Activated gamma-delta T cell (primary cell): ENCODE results near the gene TAF11L8.
"Not testable (repeated sequence)": the region's sequence is repeated elsewhere in the genome, so short reads cannot be mapped to it uniquely, and the experiment has no call there.

Source experiments
- DNase-seq: peaks from one replicate; lab custom pipeline; 2025; lab: John Stamatoyannopoulos, UW
- total RNA-seq, 2 donors: gene quantifications; one replicate each; lab custom pipeline; 2026; lab: John Stamatoyannopoulos, UW

TAF11L8 gene
- total RNA-seq = 0 reads per million in 2 donors

DNA sequence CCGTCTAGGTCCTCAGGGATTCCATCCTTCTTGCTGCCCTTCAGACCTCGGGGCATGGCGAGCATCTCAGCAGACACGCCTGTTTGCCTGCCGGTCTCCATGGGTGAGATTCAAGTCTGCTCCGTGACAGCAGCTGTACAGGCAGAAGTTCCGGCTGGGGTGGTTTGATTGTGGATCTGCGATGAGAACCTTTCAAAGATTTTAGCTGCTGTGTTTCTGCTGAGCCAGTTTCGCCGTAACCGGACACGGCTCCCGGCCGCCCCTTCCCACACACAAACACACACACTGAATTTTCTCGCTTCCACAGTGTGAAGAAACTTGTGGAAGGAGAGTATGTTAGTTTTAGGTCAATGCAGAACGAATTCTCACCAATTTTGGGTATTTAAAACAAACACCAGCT is at the start of gene TAF11L8:
Gene TAF11L8 (minus strand): TSS at position 101 of the 400 bp plus-strand sequence.
- not testable (repeated sequence) for DNase-seq

DNA sequence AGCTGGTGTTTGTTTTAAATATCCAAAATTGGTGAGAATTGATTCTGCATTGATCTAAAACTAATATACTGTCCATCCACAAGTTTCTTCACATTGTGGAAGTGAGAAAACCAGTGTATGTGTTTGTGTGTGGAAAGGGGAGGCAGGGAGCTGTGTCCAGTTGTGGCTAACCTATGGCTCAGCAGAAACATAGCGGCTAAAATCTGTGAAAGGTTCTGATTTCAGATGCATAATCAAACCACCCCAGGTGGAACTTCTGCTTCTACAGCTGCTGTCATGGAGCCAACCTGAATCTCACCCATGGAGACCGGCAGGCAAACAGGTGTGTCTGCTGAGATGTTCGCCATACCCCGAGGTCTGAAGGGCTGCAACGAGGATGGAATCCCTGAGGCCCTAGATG is 43.4 kb upstream of the TAF11L8 start, which contains the start of gene TAF11L14:
Gene TAF11L14 (plus strand): TSS at position 301 of the 400 bp plus-strand sequence.
- DNase-seq = no peak

DNA sequence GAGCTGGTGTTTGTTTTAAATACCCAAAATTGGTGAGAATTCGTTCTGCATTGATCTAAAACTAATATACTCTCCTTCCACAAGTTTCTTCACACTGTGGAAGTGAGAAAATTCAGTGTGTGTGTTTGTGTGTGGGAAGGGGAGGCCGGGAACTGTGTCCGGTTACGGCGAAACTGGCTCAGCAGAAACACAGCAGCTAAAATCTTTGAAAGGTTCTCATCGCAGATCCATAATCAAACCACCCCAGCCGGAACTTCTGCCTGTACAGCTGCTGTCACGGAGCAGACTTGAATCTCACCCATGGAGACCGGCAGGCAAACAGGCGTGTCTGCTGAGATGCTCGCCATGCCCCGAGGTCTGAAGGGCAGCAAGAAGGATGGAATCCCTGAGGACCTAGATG is 41.0 kb upstream of the TAF11L8 start, which contains the start of gene TAF11L13:
Gene TAF11L13 (plus strand): TSS at position 301 of the 400 bp plus-strand sequence.
- DNase-seq = not testable (repeated sequence)

DNA sequence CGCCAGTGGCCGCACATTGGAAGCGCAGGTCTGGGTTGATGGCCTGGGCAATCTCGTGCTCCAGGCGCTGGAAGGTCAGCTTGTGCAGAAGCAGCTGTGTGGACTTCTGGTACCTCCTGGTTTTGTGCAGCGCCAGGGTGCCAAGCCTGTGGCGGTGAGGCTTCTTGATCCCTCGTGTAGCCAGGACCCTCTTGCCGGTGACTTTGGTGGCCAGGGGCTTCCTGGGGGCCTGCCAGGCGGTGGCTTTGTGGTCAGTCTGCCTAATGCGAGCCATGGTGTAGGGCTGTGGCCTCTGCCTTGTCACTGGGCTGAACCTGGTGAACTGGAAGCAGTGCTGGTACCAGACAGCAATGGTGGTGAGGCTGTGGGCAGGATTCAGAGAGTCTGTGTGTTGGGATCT is 34.9 kb upstream of the TAF11L8 start:
- no peak for DNase-seq

DNA sequence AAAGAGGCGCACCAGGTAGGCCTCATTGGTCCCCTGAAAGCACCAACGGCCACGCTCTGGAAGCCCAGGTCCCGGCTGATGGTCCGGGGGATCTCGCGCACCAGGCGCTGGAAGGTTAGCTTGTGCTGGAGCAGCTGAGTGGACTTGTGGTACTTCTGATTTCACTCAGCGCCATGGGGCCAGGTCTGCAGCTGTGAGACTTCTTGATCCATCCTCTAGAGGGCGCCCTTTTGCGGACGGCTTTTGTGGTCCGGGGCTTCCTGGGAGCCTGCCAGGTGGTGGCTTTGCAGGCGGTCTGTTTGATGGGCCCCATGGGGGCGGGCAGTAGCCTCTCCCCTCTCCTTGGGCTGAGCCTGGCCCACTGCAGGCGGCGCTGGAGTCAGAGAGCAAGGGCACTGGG is 29.9 kb upstream of the TAF11L8 start:
- DNase-seq = no peak

DNA sequence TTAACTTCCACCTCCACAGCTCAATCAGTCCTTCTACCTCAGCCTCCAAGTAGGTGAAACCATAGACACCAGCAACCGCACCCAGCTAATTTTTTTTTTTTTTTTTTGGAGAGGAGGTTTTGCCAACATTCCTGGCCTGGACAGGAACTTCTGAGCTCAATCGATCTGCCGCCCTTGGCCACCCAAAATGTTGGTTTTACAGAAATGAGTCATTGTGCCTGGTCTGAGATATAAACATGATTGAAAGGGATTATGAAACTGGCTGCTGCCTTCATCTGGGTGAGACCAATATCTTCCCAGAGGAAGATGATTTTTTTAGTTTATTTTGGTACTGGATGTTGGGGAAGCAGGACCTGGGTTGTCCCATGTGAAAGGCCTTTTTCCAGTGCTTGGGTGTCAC is 28.6 kb upstream of the TAF11L8 start:
- no peak for DNase-seq

DNA sequence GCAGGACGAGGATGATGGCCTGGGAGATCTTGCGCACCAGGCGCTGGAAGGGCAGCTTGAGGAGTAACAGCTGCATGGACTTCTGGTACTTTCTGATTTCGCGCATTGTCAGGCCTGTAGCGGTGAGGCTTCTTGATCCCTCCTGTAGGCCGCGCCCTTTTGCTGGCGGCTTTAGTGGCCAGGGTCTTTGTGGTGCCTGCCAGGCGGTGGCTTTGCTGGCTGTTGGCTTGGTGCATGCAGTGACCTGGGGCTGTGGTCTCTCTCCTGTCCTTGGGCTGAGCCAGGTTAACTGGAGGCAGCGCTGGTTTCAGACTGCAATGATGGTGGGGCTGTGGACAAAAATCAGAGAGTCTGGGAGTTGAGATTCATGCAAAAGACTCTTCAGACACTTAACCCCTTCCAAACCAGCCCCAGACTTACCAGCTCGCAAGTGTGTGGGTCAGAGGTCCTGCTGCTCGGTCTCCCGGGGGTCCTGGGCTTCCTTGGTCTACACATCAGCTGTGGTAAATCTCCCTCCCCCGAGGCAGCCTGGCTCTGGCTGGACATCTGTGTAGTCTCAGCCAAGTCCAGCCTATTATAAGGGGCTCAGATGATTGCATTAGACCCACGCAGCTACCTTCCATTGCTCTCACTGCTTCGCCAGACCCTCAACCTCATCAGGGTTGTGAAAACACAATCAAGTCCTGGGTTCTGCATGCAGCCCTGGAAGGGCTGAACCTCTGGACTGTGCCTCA is 24.3 kb upstream of the TAF11L8 start:
- DNase-seq = no peak

DNA sequence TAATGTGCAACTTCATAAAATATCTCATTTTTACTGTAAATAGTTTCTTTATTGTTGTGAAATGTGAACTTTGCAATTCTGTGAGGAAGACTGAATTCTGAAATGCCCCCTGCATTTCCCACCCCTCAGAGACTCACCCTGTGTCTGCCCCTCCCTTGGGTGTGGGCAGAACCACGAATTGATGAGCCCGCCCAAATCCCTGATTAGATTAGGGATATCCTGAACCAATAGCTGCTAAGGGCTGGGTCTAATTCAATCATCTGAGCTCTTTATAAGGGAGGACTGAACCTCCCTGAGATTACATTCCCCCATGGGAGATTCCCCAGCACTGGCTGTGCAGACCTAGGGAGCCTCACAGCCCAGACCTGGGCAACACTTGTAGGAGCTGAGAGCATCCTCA is 19.3 kb upstream of the TAF11L8 start, which contains the start of gene TAF11L12:
Gene TAF11L12 (plus strand): TSS at position 301 of the 400 bp plus-strand sequence.
- not testable (repeated sequence) for DNase-seq

DNA sequence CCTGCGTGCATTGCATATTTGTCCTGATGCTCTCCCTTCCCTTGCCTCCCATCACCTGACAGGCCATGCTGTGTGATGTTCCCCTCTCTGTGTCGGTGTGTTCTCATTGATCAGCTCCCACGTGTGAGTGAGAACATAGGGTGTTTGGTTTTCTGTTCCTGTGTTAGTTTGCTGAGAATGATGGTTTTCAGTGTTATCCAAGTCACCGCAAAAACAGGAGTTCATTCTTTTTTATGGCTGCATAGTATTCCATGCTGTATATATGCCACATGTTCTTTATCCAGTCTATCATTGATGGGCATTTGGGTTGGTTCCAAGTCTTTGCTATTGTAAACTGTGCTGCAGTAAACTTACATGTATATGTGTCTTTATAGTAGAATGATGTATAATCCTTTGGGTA is 16.7 kb upstream of the TAF11L8 start:
- not testable (repeated sequence) for DNase-seq

DNA sequence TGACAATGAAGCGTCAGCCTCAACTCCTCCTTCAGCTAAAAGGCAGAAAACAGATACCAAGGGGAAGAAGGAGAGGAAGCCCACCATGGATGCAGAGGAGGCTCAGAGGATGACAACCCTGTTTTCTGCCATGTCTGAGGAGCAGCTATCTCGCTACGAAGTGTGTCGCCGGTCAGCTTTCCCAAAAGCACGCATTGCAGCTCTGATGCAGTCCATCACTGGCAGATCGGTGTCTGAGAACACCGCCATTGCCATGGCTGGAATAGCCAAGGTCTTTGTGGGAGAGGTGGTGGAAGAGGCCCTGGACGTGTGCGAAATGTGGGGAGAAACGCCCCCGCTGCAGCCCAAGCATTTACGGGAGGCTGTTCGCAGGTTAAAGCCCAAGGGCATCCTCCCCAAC is 14.2 kb upstream of the TAF11L8 start:
- DNase-seq = no peak

DNA sequence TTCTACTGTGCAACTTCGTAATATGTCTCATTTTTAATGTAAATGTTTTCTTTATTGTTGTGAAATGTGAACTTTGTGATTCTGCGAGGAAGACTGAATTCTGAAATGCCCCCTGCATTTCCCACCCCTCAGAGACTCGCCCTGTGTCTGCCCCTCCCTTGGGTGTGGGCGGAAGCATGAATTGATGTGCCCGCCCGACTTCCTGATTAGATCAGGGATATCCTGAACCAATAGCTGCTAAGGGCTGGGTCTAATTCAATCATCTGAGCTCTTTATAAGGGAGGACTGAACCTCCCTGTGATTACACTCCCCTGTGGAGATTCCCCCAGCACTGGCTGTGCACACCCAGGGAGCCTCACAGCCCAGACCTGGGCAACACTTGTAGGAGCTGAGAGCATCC is 13.1 kb upstream of the TAF11L8 start, which contains the start of gene TAF11L11:
Gene TAF11L11 (plus strand): TSS at position 304 of the 400 bp plus-strand sequence.
- not testable (repeated sequence) for DNase-seq

DNA sequence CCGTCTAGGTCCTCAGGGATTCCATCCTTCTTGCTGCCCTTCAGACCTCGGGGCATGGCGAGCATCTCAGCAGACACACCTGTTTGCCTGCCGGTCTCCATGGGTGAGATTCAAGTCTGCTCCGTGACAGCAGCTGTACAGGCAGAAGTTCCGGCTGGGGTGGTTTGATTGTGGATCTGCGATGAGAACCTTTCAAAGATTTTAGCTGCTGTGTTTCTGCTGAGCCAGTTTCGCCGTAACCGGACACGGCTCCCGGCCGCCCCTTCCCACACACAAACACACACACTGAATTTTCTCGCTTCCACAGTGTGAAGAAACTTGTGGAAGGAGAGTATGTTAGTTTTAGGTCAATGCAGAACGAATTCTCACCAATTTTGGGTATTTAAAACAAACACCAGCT is 7.0 kb upstream of the TAF11L8 start, which contains the start of gene TAF11L10:
Gene TAF11L10 (minus strand): TSS at position 101 of the 400 bp plus-strand sequence.
- DNase-seq = not testable (repeated sequence)

DNA sequence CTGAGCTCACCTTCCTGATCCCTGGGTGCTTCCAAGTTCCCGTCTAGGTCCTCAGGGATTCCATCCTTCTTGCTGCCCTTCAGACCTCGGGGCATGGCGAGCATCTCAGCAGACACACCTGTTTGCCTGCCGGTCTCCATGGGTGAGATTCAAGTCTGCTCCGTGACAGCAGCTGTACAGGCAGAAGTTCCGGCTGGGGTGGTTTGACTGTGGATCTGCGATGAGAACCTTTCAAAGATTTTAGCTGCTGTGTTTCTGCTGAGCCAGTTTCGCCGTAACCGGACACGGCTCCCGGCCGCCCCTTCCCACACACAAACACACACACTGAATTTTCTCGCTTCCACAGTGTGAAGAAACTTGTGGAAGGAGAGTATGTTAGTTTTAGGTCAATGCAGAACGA is 3.5 kb upstream of the TAF11L8 start, which contains the start of gene TAF11L9:
Gene TAF11L9 (minus strand): TSS at position 140 of the 400 bp plus-strand sequence.
- DNase-seq = not testable (repeated sequence)

DNA sequence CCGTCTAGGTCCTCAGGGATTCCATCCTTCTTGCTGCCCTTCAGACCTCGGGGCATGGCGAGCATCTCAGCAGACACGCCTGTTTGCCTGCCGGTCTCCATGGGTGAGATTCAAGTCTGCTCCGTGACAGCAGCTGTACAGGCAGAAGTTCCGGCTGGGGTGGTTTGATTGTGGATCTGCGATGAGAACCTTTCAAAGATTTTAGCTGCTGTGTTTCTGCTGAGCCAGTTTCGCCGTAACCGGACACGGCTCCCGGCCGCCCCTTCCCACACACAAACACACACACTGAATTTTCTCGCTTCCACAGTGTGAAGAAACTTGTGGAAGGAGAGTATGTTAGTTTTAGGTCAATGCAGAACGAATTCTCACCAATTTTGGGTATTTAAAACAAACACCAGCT is 5.1 kb downstream of the TAF11L8 start, which contains the start of gene TAF11L7:
Gene TAF11L7 (minus strand): TSS at position 101 of the 400 bp plus-strand sequence.
- not testable (repeated sequence) for DNase-seq
